ENCODE data around the gene PRKAG2.

Gene PRKAG2

GRCh38 chr7:151675196-151675920 lies 201.6 kb downstream of the PRKAG2 start:
- no peak for DNase-seq (ENCODE audit: low read depth)

GRCh38 chr7:151674161-151674920 lies 202.6 kb downstream of the PRKAG2 start:
- no peak for DNase-seq (ENCODE audit: low read depth)

- DNase-seq (ENCODE audit: low read depth), result no peak
Measured at GRCh38 chr7:151673216-151673615, 203.7 kb downstream of the PRKAG2 start.

GRCh38 chr7:151672716-151673115 lies 204.2 kb downstream of the PRKAG2 start:
- no peak for DNase-seq (ENCODE audit: low read depth)

- DNase-seq (ENCODE audit: low read depth), result no peak
Measured at GRCh38 chr7:151671514-151671913, 205.4 kb downstream of the PRKAG2 start.

- DNase-seq (ENCODE audit: low read depth), result no peak
Measured at GRCh38 chr7:151669762-151670161, 207.2 kb downstream of the PRKAG2 start.

- DNase-seq (ENCODE audit: low read depth), result no peak
Measured at GRCh38 chr7:151666886-151667285, 210.0 kb downstream of the PRKAG2 start.

- DNase-seq (ENCODE audit: low read depth), result no peak
Measured at GRCh38 chr7:151665368-151665767, 211.5 kb downstream of the PRKAG2 start.

GRCh38 chr7:151664268-151664667 lies 212.6 kb downstream of the PRKAG2 start:
- DNase-seq (ENCODE audit: low read depth), result no peak

- no peak for DNase-seq (ENCODE audit: low read depth)
Measured at GRCh38 chr7:151663382-151664100, 213.4 kb downstream of the PRKAG2 start.

- DNase-seq (ENCODE audit: low read depth), result no peak
Measured at GRCh38 chr7:151662251-151662826, 214.6 kb downstream of the PRKAG2 start.

- DNase-seq (ENCODE audit: low read depth), result no peak
Measured at GRCh38 chr7:151661587-151661986, 215.3 kb downstream of the PRKAG2 start.

- no peak for DNase-seq (ENCODE audit: low read depth)
Measured at GRCh38 chr7:151660141-151660540, 216.8 kb downstream of the PRKAG2 start.

GRCh38 chr7:151659219-151659618 lies 217.7 kb downstream of the PRKAG2 start:
- DNase-seq (ENCODE audit: low read depth), result no peak

- DNase-seq (ENCODE audit: low read depth), result no peak
Measured at GRCh38 chr7:151658778-151659177, 218.1 kb downstream of the PRKAG2 start.

- DNase-seq (ENCODE audit: low read depth), result no peak
Measured at GRCh38 chr7:151657173-151657572, 219.7 kb downstream of the PRKAG2 start.

- DNase-seq (ENCODE audit: low read depth), result no peak
Measured at GRCh38 chr7:151655555-151655954, 221.4 kb downstream of the PRKAG2 start.

GRCh38 chr7:151652111-151652510 lies 224.8 kb downstream of the PRKAG2 start:
- no peak for DNase-seq (ENCODE audit: low read depth)

- no peak for DNase-seq (ENCODE audit: low read depth)
Measured at GRCh38 chr7:151650161-151650560, 226.8 kb downstream of the PRKAG2 start.

GRCh38 chr7:151648429-151648828 lies 228.5 kb downstream of the PRKAG2 start:
- DNase-seq (ENCODE audit: low read depth), result no peak

- DNase-seq (ENCODE audit: low read depth), result no peak
Measured at GRCh38 chr7:151647874-151648273, 229.0 kb downstream of the PRKAG2 start.

GRCh38 chr7:151647006-151647405 lies 229.9 kb downstream of the PRKAG2 start:
- no peak for DNase-seq (ENCODE audit: low read depth)

- DNase-seq (ENCODE audit: low read depth), result no peak
Measured at GRCh38 chr7:151645311-151645710, 231.6 kb downstream of the PRKAG2 start.
